ENCODE measurements around the gene ERI3. TPM values are rescaled to one million over a fixed set of nuclear protein-coding genes. Genes with fewer than 3 reads are reported as not detected.

ERI3 gene
- polyA plus RNA-seq, 3 donors, result 26.4 to 35.0 (median 26.6) TPM

GRCh38 chr1:44276901-44277300 lies 78.2 kb downstream of the ERI3 start:
- no peak overlapping the region for H3K4me3 Mint-ChIP-seq
- Histone ChIP-seq H3K27me3 (ENCODE audit: control insufficient read depth in 2 of 2, insufficient read depth in 2 of 2, low read length in 2 of 2) (no peaks in the 10 kb centered on the region), H3K36me3 (replicated peaks in 1 of 2; ENCODE audit: control insufficient read depth in 1 of 2, insufficient read depth in 2 of 2, low read length in 2 of 2) (no peaks in the 10 kb centered on the region), H3K79me2 (ENCODE audit: insufficient read depth, low read length) (no peaks in the 10 kb centered on the region), H3K4me3 (replicated peaks in 1 of 3; ENCODE audit: low read depth in 2 of 3, low read length in 3 of 3) (no peak overlapping the region), H3K27ac (ENCODE audit: low read depth in 1 of 2, low read length in 2 of 2) (no peak overlapping the region), H3K9ac (ENCODE audit: insufficient read depth, low read length, poor library complexity, severe bottlenecking) (no peak overlapping the region), H3K4me1 (ENCODE audit: control insufficient read depth in 1 of 2, insufficient read depth in 2 of 2, low read length in 2 of 2) (peaks cover 8 to 26% of the 10 kb centered on the region in 2 donors), H3K9me3 (replicated peaks in 1 of 2; ENCODE audit: control insufficient read depth in 1 of 2, insufficient read depth in 1 of 2, low read length in 2 of 2) (no peaks in the 10 kb centered on the region), H2AFZ (ENCODE audit: insufficient read depth, low read depth, low read length, poor library complexity, severe bottlenecking) (no peak overlapping the region), H3K4me2 (replicated peaks; ENCODE audit: extremely low read depth, low read length, poor library complexity, severe bottlenecking) (no peak overlapping the region), H4K20me1 (ENCODE audit: insufficient read depth, low read length) (no peaks in the 10 kb centered on the region)
- no peak for TF ChIP-seq CTCF (IDR thresholded peaks at IDR 0.05)
- peaks cover 8 to 9% of the 10 kb centered on the region in 2 donors for H3K36me3 Mint-ChIP-seq
- no peak overlapping the region for H3K27ac Mint-ChIP-seq
- DNase-seq, result no peak
- H3K27me3 Mint-ChIP-seq (ENCODE audit: low read depth in 3 of 3), result peaks cover 0 to 2% (median 0%) of the 10 kb centered on the region in 3 donors
- H3K9me3 Mint-ChIP-seq, result peaks cover 0 to 3% (median 0%) of the 10 kb centered on the region in 7 donors
- WGBS (ENCODE audit: insufficient coverage), result 100% methylated on average over 1 of the region's 2 CpGs
- H3K4me1 Mint-ChIP-seq, result peaks cover 10% of the 10 kb centered on the region
- intact Hi-C loops (cut with micrococcal nuclease), result no loop called here

- Histone ChIP-seq H3K79me2 (ENCODE audit: insufficient read depth, low read length) (no peaks in the 10 kb centered on the region), H3K4me1 (ENCODE audit: control insufficient read depth in 1 of 2, insufficient read depth in 2 of 2, low read length in 2 of 2) (peaks cover 7 to 23% of the 10 kb centered on the region in 2 donors), H4K20me1 (ENCODE audit: insufficient read depth, low read length) (no peaks in the 10 kb centered on the region), H3K9ac (ENCODE audit: insufficient read depth, low read length, poor library complexity, severe bottlenecking) (no peak overlapping the region), H3K36me3 (replicated peaks in 1 of 2; ENCODE audit: control insufficient read depth in 1 of 2, insufficient read depth in 2 of 2, low read length in 2 of 2) (no peaks in the 10 kb centered on the region), H3K9me3 (replicated peaks in 1 of 2; ENCODE audit: control insufficient read depth in 1 of 2, insufficient read depth in 1 of 2, low read length in 2 of 2) (no peaks in the 10 kb centered on the region), H3K4me3 (replicated peaks in 1 of 3; ENCODE audit: low read depth in 2 of 3, low read length in 3 of 3) (no peak overlapping the region), H3K4me2 (replicated peaks; ENCODE audit: extremely low read depth, low read length, poor library complexity, severe bottlenecking) (no peak overlapping the region), H2AFZ (ENCODE audit: insufficient read depth, low read depth, low read length, poor library complexity, severe bottlenecking) (no peak overlapping the region), H3K27me3 (ENCODE audit: control insufficient read depth in 2 of 2, insufficient read depth in 2 of 2, low read length in 2 of 2) (no peaks in the 10 kb centered on the region), H3K27ac (ENCODE audit: low read depth in 1 of 2, low read length in 2 of 2) (no peak overlapping the region)
- peak; percentile 11 to 21 (median 17) for DNase-seq
- Mint-ChIP-seq H3K27ac (no peak overlapping the region), H3K4me1 (peaks cover 8% of the 10 kb centered on the region), H3K9me3 (peaks cover 0 to 3% (median 0%) of the 10 kb centered on the region in 7 donors), H3K36me3 (peaks cover 9 to 11% of the 10 kb centered on the region in 2 donors), H3K4me3 (no peak overlapping the region), H3K27me3 (ENCODE audit: low read depth in 3 of 3) (peaks cover 0 to 2% (median 0%) of the 10 kb centered on the region in 3 donors)
- 33% methylated on average over 1 of the region's 3 CpGs for WGBS (ENCODE audit: insufficient coverage)
- no peak for TF ChIP-seq CTCF (IDR thresholded peaks at IDR 0.05)
- intact Hi-C loops (cut with micrococcal nuclease), result no loop called here
Measured at GRCh38 chr1:44275991-44276405, 79.1 kb downstream of the ERI3 start.
